ENCODE data around the gene TBC1D13.

GRCh38 chr9:128822407-128823042 lies 35.5 kb downstream of the TBC1D13 start:
- TF ChIP-seq, protein P1, sequence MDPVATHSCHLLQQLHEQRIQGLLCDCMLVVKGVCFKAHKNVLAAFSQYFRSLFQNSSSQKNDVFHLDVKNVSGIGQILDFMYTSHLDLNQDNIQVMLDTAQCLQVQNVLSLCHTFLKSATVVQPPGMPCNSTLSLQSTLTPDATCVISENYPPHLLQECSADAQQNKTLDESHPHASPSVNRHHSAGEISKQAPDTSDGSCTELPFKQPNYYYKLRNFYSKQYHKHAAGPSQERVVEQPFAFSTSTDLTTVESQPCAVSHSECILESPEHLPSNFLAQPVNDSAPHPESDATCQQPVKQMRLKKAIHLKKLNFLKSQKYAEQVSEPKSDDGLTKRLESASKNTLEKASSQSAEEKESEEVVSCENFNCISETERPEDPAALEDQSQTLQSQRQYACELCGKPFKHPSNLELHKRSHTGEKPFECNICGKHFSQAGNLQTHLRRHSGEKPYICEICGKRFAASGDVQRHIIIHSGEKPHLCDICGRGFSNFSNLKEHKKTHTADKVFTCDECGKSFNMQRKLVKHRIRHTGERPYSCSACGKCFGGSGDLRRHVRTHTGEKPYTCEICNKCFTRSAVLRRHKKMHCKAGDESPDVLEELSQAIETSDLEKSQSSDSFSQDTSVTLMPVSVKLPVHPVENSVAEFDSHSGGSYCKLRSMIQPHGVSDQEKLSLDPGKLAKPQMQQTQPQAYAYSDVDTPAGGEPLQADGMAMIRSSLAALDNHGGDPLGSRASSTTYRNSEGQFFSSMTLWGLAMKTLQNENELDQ (CRISPR knock-in tag; IDR thresholded peaks at IDR 0.05; ENCODE audit: borderline replicate concordance): no peak
- TF ChIP-seq ZNF76 (CRISPR knock-in tag; IDR thresholded peaks at IDR 0.05; ENCODE audit: borderline replicate concordance): no peak
- no peak for TF ChIP-seq ADNP (tag; IDR thresholded peaks at IDR 0.05)
- TF ChIP-seq YY1 (IDR thresholded peaks at IDR 0.05; ENCODE audit: borderline replicate concordance in 1 of 3, control insufficient read depth in 1 of 3, extremely low read depth in 1 of 3, insufficient read depth in 3 of 3, insufficient read length in 1 of 3, insufficient replicate concordance in 2 of 3, low read depth in 1 of 3, low read length in 2 of 3): no peak
- TF ChIP-seq HCFC1 (IDR thresholded peaks at IDR 0.05; ENCODE audit: low read depth, low read length): no peak
- TF ChIP-seq POLR2AphosphoS2 (IDR thresholded peaks at IDR 0.05; ENCODE audit: low read length): no peak
- no peak for TF ChIP-seq SRSF7 (optimal IDR thresholded peaks at IDR 0.05; ENCODE audit: low read depth, low read length)
- TF ChIP-seq CTCF (IDR thresholded peaks at IDR 0.05 in 2 of 3, conservative IDR thresholded peaks at IDR 0.05 in 1 of 3; ENCODE audit: insufficient read depth in 2 of 3, low read depth in 1 of 3, low read length in 3 of 3): no peak
- no peak for TF ChIP-seq MAFF (IDR thresholded peaks at IDR 0.05; ENCODE audit: low read length)
- TF ChIP-seq, protein P2, sequence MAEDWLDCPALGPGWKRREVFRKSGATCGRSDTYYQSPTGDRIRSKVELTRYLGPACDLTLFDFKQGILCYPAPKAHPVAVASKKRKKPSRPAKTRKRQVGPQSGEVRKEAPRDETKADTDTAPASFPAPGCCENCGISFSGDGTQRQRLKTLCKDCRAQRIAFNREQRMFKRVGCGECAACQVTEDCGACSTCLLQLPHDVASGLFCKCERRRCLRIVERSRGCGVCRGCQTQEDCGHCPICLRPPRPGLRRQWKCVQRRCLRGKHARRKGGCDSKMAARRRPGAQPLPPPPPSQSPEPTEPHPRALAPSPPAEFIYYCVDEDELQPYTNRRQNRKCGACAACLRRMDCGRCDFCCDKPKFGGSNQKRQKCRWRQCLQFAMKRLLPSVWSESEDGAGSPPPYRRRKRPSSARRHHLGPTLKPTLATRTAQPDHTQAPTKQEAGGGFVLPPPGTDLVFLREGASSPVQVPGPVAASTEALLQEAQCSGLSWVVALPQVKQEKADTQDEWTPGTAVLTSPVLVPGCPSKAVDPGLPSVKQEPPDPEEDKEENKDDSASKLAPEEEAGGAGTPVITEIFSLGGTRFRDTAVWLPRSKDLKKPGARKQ (CRISPR knock-in tag; IDR thresholded peaks at IDR 0.05): no peak
